ENCODE data around the gene HPS1. TPM values are rescaled to one million over a fixed set of nuclear protein-coding genes. Genes with fewer than 3 reads are reported as not detected.

The HPS1 gene
- total RNA-seq, 1 experiment from 2014 or later = 31.1 TPM

- in situ Hi-C loops (cut with HindIII; ENCODE audit: low pct_unique_long_range_greater_than_20kb, low sequenced_read_pairs) = no loop called here
- no peak for DNase-seq (ENCODE audit: low read depth, low spot score)
Observed at GRCh38 chr10:98405422-98405821, 41.3 kb downstream of the HPS1 start.

- in situ Hi-C loops (cut with HindIII; ENCODE audit: low pct_unique_long_range_greater_than_20kb, low sequenced_read_pairs) = no loop called here
- no peak for DNase-seq (ENCODE audit: low read depth, low spot score)
Observed at GRCh38 chr10:98404571-98405359, 42.0 kb downstream of the HPS1 start.

GRCh38 chr10:98403812-98404504, 42.8 kb downstream of the HPS1 start:
- DNase-seq (ENCODE audit: low read depth, low spot score) = no peak
- in situ Hi-C loops (cut with HindIII; ENCODE audit: low pct_unique_long_range_greater_than_20kb, low sequenced_read_pairs) = no loop called here

- no peak for DNase-seq (ENCODE audit: low read depth, low spot score)
- in situ Hi-C loops (cut with HindIII; ENCODE audit: low pct_unique_long_range_greater_than_20kb, low sequenced_read_pairs) = no loop called here
Observed at GRCh38 chr10:98402931-98403718, 43.6 kb downstream of the HPS1 start.

GRCh38 chr10:98402478-98402877, 44.3 kb downstream of the HPS1 start:
- no peak for DNase-seq (ENCODE audit: low read depth, low spot score)

GRCh38 chr10:98400482-98400881, 46.3 kb downstream of the HPS1 start:
- in situ Hi-C loops (cut with HindIII; ENCODE audit: low pct_unique_long_range_greater_than_20kb, low sequenced_read_pairs) = no loop called here
- DNase-seq (ENCODE audit: low read depth, low spot score) = no peak

More at GRCh38 chr10:98402478-98402877, 44.3 kb downstream of the HPS1 start:
- in situ Hi-C loops (cut with HindIII; ENCODE audit: low pct_unique_long_range_greater_than_20kb, low sequenced_read_pairs) = no loop called here

- no peak for DNase-seq (ENCODE audit: low read depth, low spot score)
- in situ Hi-C loops (cut with HindIII; ENCODE audit: low pct_unique_long_range_greater_than_20kb, low sequenced_read_pairs) = no loop called here
Observed at GRCh38 chr10:98399784-98400183, 47.0 kb downstream of the HPS1 start.

- DNase-seq (ENCODE audit: low read depth, low spot score) = no peak
- in situ Hi-C loops (cut with HindIII; ENCODE audit: low pct_unique_long_range_greater_than_20kb, low sequenced_read_pairs) = no loop called here
Observed at GRCh38 chr10:98397089-98397600, 49.6 kb downstream of the HPS1 start.

- no peak for DNase-seq (ENCODE audit: low read depth, low spot score)
- in situ Hi-C loops (cut with HindIII; ENCODE audit: low pct_unique_long_range_greater_than_20kb, low sequenced_read_pairs) = no loop called here
Observed at GRCh38 chr10:98396096-98397063, 50.4 kb downstream of the HPS1 start.

- in situ Hi-C loops (cut with HindIII; ENCODE audit: low pct_unique_long_range_greater_than_20kb, low sequenced_read_pairs) = no loop called here
- no peak for DNase-seq (ENCODE audit: low read depth, low spot score)
Observed at GRCh38 chr10:98394851-98395440, 51.8 kb downstream of the HPS1 start.

GRCh38 chr10:98391578-98391991, 55.1 kb downstream of the HPS1 start:
- in situ Hi-C loops (cut with HindIII; ENCODE audit: low pct_unique_long_range_greater_than_20kb, low sequenced_read_pairs) = no loop called here
- no peak for DNase-seq (ENCODE audit: low read depth, low spot score)

- in situ Hi-C loops (cut with HindIII; ENCODE audit: low pct_unique_long_range_greater_than_20kb, low sequenced_read_pairs) = no loop called here
- DNase-seq (ENCODE audit: low read depth, low spot score) = no peak
Observed at GRCh38 chr10:98391065-98391464, 55.7 kb downstream of the HPS1 start.

GRCh38 chr10:98390406-98390805, 56.3 kb downstream of the HPS1 start:
- DNase-seq (ENCODE audit: low read depth, low spot score) = no peak
- in situ Hi-C loops (cut with HindIII; ENCODE audit: low pct_unique_long_range_greater_than_20kb, low sequenced_read_pairs) = no loop called here

GRCh38 chr10:98389398-98389797, 57.3 kb downstream of the HPS1 start:
- in situ Hi-C loops (cut with HindIII; ENCODE audit: low pct_unique_long_range_greater_than_20kb, low sequenced_read_pairs) = no loop called here
- no peak for DNase-seq (ENCODE audit: low read depth, low spot score)

GRCh38 chr10:98388101-98388655, 58.6 kb downstream of the HPS1 start:
- in situ Hi-C loops (cut with HindIII; ENCODE audit: low pct_unique_long_range_greater_than_20kb, low sequenced_read_pairs) = no loop called here

GRCh38 chr10:98384531-98385133, 62.1 kb downstream of the HPS1 start:
- no peak for DNase-seq (ENCODE audit: low read depth, low spot score)
- in situ Hi-C loops (cut with HindIII; ENCODE audit: low pct_unique_long_range_greater_than_20kb, low sequenced_read_pairs) = no loop called here

More at GRCh38 chr10:98388101-98388655, 58.6 kb downstream of the HPS1 start:
- no peak for DNase-seq (ENCODE audit: low read depth, low spot score)
